Adrenal gland (tissue), 19 donors: ENCODE measurements around the gene CAGE1. TPM values are rescaled to one million over a fixed set of nuclear protein-coding genes. Genes with fewer than 3 reads are reported as not detected.
A peak's percentile ranks its signal among the peaks of the same experiment; 100 is the strongest.

Experiments
- DNase-seq, 7 donors: peaks; one replicate each; pipeline ENCODE4 v3.0.0-alpha.2; 2019 to 2020
- H3K27ac ChIP-seq, 5 donors: fragments of 200-600 bp; sonication (generic) in 4 of 5; 1 replicate in 3 of 5; 2 replicates in 2 of 5; pipeline versions ENCODE4 v1.5.1 to v1.8.0; 2016 to 2020; ENCODE audit warnings: mild to moderate bottlenecking in 1 of 5
- H3K27me3 ChIP-seq: fragments of 200-600 bp; 2 replicates; pipeline ENCODE4 v1.8.0; 2021
- H3K36me3 ChIP-seq, 2 donors: fragments of 200-600 bp; replicated peaks in 1 of 2; 1 replicate in 1 of 2; 2 replicates in 1 of 2; pipeline versions ENCODE4 v1.5.1 to v1.8.0; 2018 to 2022
- H3K4me1 ChIP-seq, 2 donors: fragments of 200-600 bp; replicated peaks in 1 of 2; 1 replicate in 1 of 2; 2 replicates in 1 of 2; pipeline versions ENCODE4 v1.5.1 to v1.8.0; 2018 to 2021
- H3K4me3 ChIP-seq, 4 donors: fragments of 200-600 bp; sonication (generic) in 3 of 4; one replicate each; pipeline ENCODE4 v1.5.1; 2016 to 2018
- H3K9me3 ChIP-seq, 3 donors: fragments of 200-600 bp; sonication (generic) in 1 of 3; replicated peaks in 1 of 3; 1 replicate in 2 of 3; 2 replicates in 1 of 3; pipeline versions ENCODE4 v1.5.1 to v1.8.0; 2016 to 2021
- CTCF ChIP-seq, 6 experiments: fragments of 450-650 bp in 4 of 6; fragments of 200-600 bp in 2 of 6; sonication (generic) in 1 of 6; IDR thresholded peaks; 1 replicate in 5 of 6; 2 replicates in 1 of 6; pipeline versions ENCODE4 v1.5.1 to v1.8.0; 2016 to 2021; ENCODE audit warnings: antibody characterized with exemption in 6 of 6, mild to moderate bottlenecking in 2 of 6, moderate library complexity in 1 of 6
- POLR2A ChIP-seq, 2 donors: fragments of 450-650 bp; IDR thresholded peaks; one replicate each; pipeline ENCODE4 v1.6.1; 2017; ENCODE audit warnings: antibody characterized with exemption in 2 of 2, mild to moderate bottlenecking in 2 of 2, moderate library complexity in 1 of 2
- WGBS, 4 donors: extraction: QIAGEN DNeasy Blood & Tissue Kit in 2 of 4; methylation state at CpG; one replicate each; pipeline versions ENCODE4 v1.1.5 to v1.1.7; 2013 to 2017; 5-methylcytosine and 5-hydroxymethylcytosine counted together
- intact Hi-C, 2 donors: fragments of 100-400 bp; cut with DNase I; formaldehyde crosslinking; loops; one replicate each; pipeline versions ENCODE4 v1.14.1 to v1.15.0; 2022 to 2023
- long read RNA-seq, 10 donors: library from polyadenylated mRNA in 3 of 10; unstranded in 2 of 10; stranded (forward) in 1 of 10; transcript quantifications; one replicate each; pipeline ENCODE4 v2.0.0 and lab custom pipeline, GENCODE V29; 2021 to 2026
- polyA plus RNA-seq, 3 donors: library from polyadenylated mRNA; stranded (reverse); fragments of 200-250 nt in 2 of 3; fragments of 350-450 nt in 1 of 3; fragmentation: Illumina TruSeq in 1 of 3; extraction: RNeasy Lipid Tissue Mini Kit (QIAGEN cat#74804) in 1 of 3; gene quantifications; one replicate each; pipeline ENCODE4 v1.2.3, GENCODE V29; 2013 to 2014
- total RNA-seq, 9 donors: library from RNA; depleted of rRNA in 4 of 9; stranded (reverse); fragments of >200 nt in 4 of 9; fragments of 120-200 nt in 1 of 9; fragmentation: NEBNext Ultra II Directional in 1 of 9; extraction: Animal tissue kit (Norgen Biotek cat#: 25700) in 1 of 9; gene quantifications; one replicate each; pipeline versions ENCODE4 v1.1.0 to v1.2.4, GENCODE V29; 2013 to 2023
- donor health status: healthy with polysubstance abuse.
- donor health status: Bipolar disorder and iron deficiency.
- donor health status: DM: yes; HTN: yes; CAD: no.
- donor health status: DM: no; HTN: no; CAD: no.
- donor health status: DM: no; HTN: no; CAD: no.
- donor health status: DM: yes; HTN: yes; CAD: no.

Gene CAGE1
- total RNA-seq (under 1 TPM in 4 of 9 donors, not detected in 5; 0.06 to 0.25 (median 0.16) TPM), polyA plus RNA-seq (not detected)
- long read RNA-seq, donor 1 = 0 reads
- long read RNA-seq, donor 2 = 0 reads
- long read RNA-seq, donor 3 = 0 reads
- long read RNA-seq, donor 4 = 0 reads
- long read RNA-seq, donor 5 = 0 reads
- long read RNA-seq, donor 6 = 0 reads
- long read RNA-seq, donor 7 = 0 reads
- long read RNA-seq, donor 8, partial matches to known transcripts = 6 of 13 reads
- long read RNA-seq, donor 8, other reads (novel, unspliced or antisense) = 7 of 13 reads
- long read RNA-seq, donor 9 = 0 reads
- long read RNA-seq, donor 10 = 0 reads

- Histone ChIP-seq H3K9me3 (no peaks in the 10 kb centered on the region), H3K27me3 (no peaks in the 10 kb centered on the region), H3K4me1 (peaks cover 11 to 37% of the 10 kb centered on the region in 2 donors), H3K27ac (peak within 1 kb of the TSS; percentile 87 to 93 (median 91)), H3K36me3 (peaks cover 0 to under 1% of the 10 kb centered on the region in 2 donors), H3K4me3 (peak within 1 kb of the TSS; percentile 29 to 83 (median 76))
- TF ChIP-seq POLR2A (IDR thresholded peaks at IDR 0.05) = peak; percentile 39 to 88
- peak in 4 of 6 experiments; percentile 11 to 38 (median 24) for TF ChIP-seq CTCF (IDR thresholded peaks at IDR 0.05)
- 0 to 1% (median 0%) methylated on average over 25 to 62 of the region's 62 CpGs for WGBS, 4 donors
- DNase-seq = peak; percentile 94 to 97 (median 97)
- intact Hi-C loops = loop anchor here in 1 of 2 donors (10.0 kb wide), 1 partner anchor 115 kb away; no protein-coding TSS in a partner anchor
Measured at GRCh38 chr6:7389451-7390225, at the start of gene CAGE1, which contains the start of gene RIOK1. Gene CAGE1, minus strand, starts transcription at chr6:7389742. Its CDS starts 2,569 bp downstream, at chr6:7387173. Gene RIOK1, plus strand, starts transcription at chr6:7389808. Its CDS starts 195 bp downstream, at chr6:7390003.

- Histone ChIP-seq H3K27ac (no peak overlapping the region), H3K4me1 (peaks cover 0 to 8% of the 10 kb centered on the region in 2 donors), H3K9me3 (no peaks in the 10 kb centered on the region), H3K4me3 (no peak overlapping the region), H3K27me3 (no peaks in the 10 kb centered on the region), H3K36me3 (no peaks in the 10 kb centered on the region)
- intact Hi-C loops = no loop called here
- no peak for TF ChIP-seq CTCF (IDR thresholded peaks at IDR 0.05)
- no peak for TF ChIP-seq POLR2A (IDR thresholded peaks at IDR 0.05)
- 72 to 93% (median 85%) methylated on average over 3 of the region's 3 CpGs for WGBS, 4 donors
- DNase-seq = no peak
Measured at GRCh38 chr6:7439228-7439627, 49.7 kb upstream of the CAGE1 start.

DNA sequence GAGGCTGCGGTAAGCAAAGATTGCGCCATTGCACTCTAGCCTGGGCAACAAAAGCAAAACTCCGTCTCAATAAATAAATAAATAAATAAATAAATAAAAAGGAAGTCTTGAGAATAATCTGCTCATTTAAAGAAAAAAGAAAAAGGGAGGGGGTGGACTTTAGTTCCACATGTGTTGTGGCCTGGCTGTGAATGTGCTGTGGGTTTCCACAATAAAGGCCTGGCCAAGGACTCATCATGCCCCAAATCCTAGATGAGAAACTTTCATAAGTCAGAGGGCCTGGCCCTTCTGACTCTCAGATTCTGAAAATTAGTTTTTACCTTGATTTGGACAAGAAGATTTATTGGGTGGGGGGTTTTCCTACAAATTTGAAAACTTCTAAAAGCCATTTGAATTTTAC, 48.5 kb upstream of the CAGE1 start:
- no peaks in the 10 kb centered on the region for H3K36me3 ChIP-seq
- H3K27ac ChIP-seq = no peak overlapping the region
- no peak for DNase-seq
- H3K4me1 ChIP-seq = peaks cover 0 to 8% of the 10 kb centered on the region in 2 donors
- no peaks in the 10 kb centered on the region for H3K9me3 ChIP-seq
- TF ChIP-seq POLR2A (IDR thresholded peaks at IDR 0.05) (no peak), CTCF (IDR thresholded peaks at IDR 0.05) (no peak)
- no peaks in the 10 kb centered on the region for H3K27me3 ChIP-seq
- intact Hi-C loops = no loop called here
- WGBS, 4 donors = 91 to 100% (median 95%) methylated on average over 3 of the region's 3 CpGs
- no peak overlapping the region for H3K4me3 ChIP-seq

DNA sequence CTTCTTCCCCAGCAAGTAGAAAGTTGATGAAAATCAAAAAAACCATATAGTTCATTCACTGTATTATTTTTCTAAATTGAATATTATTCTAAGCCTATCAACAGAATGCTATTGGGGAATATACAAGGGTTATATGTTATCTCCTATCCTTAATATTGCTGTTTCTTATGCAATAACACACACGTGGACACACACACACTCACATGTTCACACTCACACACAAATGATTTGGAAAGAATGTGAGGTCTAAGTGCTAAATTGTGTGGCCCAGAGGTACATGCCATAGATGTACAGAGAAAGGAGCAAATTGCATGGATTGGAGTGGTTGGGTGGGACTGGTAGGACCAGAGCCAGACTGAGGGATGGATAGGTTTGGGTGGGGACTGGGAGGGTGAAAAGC, 45.1 kb upstream of the CAGE1 start:
- Histone ChIP-seq H3K27ac (no peak overlapping the region), H3K36me3 (no peaks in the 10 kb centered on the region), H3K27me3 (no peaks in the 10 kb centered on the region), H3K9me3 (no peaks in the 10 kb centered on the region), H3K4me1 (peaks cover 0 to 4% of the 10 kb centered on the region in 2 donors), H3K4me3 (no peak overlapping the region)
- intact Hi-C loops = no loop called here
- TF ChIP-seq CTCF (IDR thresholded peaks at IDR 0.05) = no peak
- no peak for TF ChIP-seq POLR2A (IDR thresholded peaks at IDR 0.05)
- peak in 1 of 7 donors; percentile 9 for DNase-seq
- WGBS, 4 donors = 38 to 62% (median 51%) methylated on average over 1 of the region's 1 CpG
